Esophagus muscularis mucosa (tissue), 4 donors: ENCODE results near the gene ZNF324B.

ENCODE experiments used
- CTCF ChIP-seq, 3 experiments: fragments of 200-600 bp in 2 of 3; fragments of 450-650 bp in 1 of 3; sonication (generic) in 2 of 3; IDR thresholded peaks; one replicate each; pipeline ENCODE4 v1.5.1; 2017 to 2019; ENCODE audit warnings: antibody characterized with exemption in 3 of 3, mild to moderate bottlenecking in 2 of 3, moderate library complexity in 1 of 3
- EP300 ChIP-seq: sonication (generic); formaldehyde crosslinking; IDR thresholded peaks from one replicate; pipeline ENCODE4 v1.6.1; 2017; ENCODE audit warnings: antibody characterized with exemption
- POLR2A ChIP-seq: fragments of 450-650 bp; IDR thresholded peaks from one replicate; pipeline ENCODE4 v1.6.1; 2017; ENCODE audit warnings: antibody characterized with exemption, moderate library complexity, mild to moderate bottlenecking, low read depth

GRCh38 chr19:58428617-58429016 is 22.8 kb upstream of the ZNF324B start:
- TF ChIP-seq CTCF (IDR thresholded peaks at IDR 0.05) = no peak
- no peak for TF ChIP-seq POLR2A
- no peak for TF ChIP-seq EP300
